SK-N-MC (cell line): ENCODE data around the gene NAPG.

Source experiments
- EZH2 ChIP-seq: fragments of 200-600 bp; sonication (generic); IDR thresholded peaks from one replicate; pipeline ENCODE4 v1.6.1; 2017; ENCODE audit warnings: antibody characterized with exemption
- FOXP2 ChIP-seq: optimal IDR thresholded peaks from 2 replicates; pipeline ENCODE3; 2011; ENCODE audit warnings: mild to moderate bottlenecking, moderate library complexity; ENCODE audit not compliant: insufficient read depth; ENCODE audit errors: extremely low read length, control extremely low read depth
- POLR2AphosphoS5 ChIP-seq: IDR thresholded peaks from 2 replicates; pipeline ENCODE4 v1.6.1; 2012; ENCODE audit warnings: mild to moderate bottlenecking, low read depth, low read length, borderline replicate concordance

DNA sequence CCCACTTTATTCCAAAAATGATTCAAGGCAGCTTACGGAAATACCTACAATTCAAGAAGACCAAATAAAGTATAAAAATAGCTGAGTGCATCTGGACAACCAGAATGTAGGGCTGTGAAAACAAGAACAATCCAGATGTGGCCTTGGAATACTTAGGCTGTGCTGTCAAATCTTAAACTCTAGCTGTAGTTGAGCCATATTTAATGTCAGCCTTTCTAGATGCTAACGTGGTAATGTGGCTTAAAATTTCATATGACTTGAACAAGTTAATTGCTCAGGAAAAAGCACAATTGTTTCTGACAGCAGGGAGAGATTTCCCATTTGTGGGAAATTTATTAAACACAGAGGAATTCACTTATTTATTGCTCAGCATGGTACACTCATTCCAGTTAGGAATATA is 14.6 kb upstream of the NAPG start:
- no peak for TF ChIP-seq POLR2AphosphoS5
- no peak for TF ChIP-seq EZH2
- TF ChIP-seq FOXP2: no peak
